CD4-positive, CD25-positive, alpha-beta regulatory T cell (primary cell): ENCODE measurements around the gene ZNF234. TPM values are rescaled to one million over a fixed set of nuclear protein-coding genes. Genes with fewer than 3 reads are reported as not detected.
A peak's percentile ranks its signal among the peaks of the same experiment; 100 is the strongest.

Source experiments
- ATAC-seq, 2 donors: fragments of 150-1000 bp; cut with Tn5 transposase; one replicate each; pipeline ENCODE4 v1.10.0; 2021; ENCODE audit warnings: low read depth in 2 of 2, moderate number of reproducible peaks in 2 of 2, moderate library complexity in 1 of 2
- DNase-seq, 3 donors: peaks; one replicate each; pipeline versions ENCODE4 v3.0.0 to v3.0.0-alpha.2; 2012 to 2022; ENCODE audit warnings: mixed read lengths in 1 of 3
- H3K27ac ChIP-seq: one replicate; pipeline ENCODE4 v1.7.0; 2013; ENCODE audit warnings: mild to moderate bottlenecking, low read length; ENCODE audit not compliant: insufficient read depth, poor library complexity, severe bottlenecking
- H3K27me3 ChIP-seq: one replicate; pipeline ENCODE4 v1.7.0; 2013; ENCODE audit warnings: low read length; ENCODE audit not compliant: control insufficient read depth, insufficient read depth
- H3K36me3 ChIP-seq: one replicate; pipeline ENCODE4 v1.7.0; 2013; ENCODE audit warnings: mild to moderate bottlenecking, low read length, moderate library complexity; ENCODE audit not compliant: control insufficient read depth, insufficient read depth
- H3K4me1 ChIP-seq: 2 replicates; pipeline ENCODE4 v1.7.0; 2013; ENCODE audit warnings: mild to moderate bottlenecking, low read length; ENCODE audit not compliant: insufficient read depth, control insufficient read depth, poor library complexity, severe bottlenecking
- H3K4me3 ChIP-seq: one replicate; pipeline ENCODE4 v1.7.0; 2013; ENCODE audit warnings: low read depth, mild to moderate bottlenecking, low read length, moderate library complexity
- H3K9me3 ChIP-seq, 2 experiments: 1 replicate in 1 of 2; 2 replicates in 1 of 2; pipeline ENCODE4 v1.7.0; 2013; ENCODE audit warnings: low read length in 2 of 2, mild to moderate bottlenecking in 1 of 2, moderate library complexity in 1 of 2; ENCODE audit not compliant: control insufficient read depth in 2 of 2
- H3K27ac Mint-ChIP-seq, 3 donors: one replicate each; pipeline ENCODE4 v1.8.0; 2020 to 2022; ENCODE audit warnings: mild to moderate bottlenecking in 3 of 3, mixed read lengths in 3 of 3, moderate library complexity in 2 of 3
- H3K27me3 Mint-ChIP-seq: one replicate; pipeline ENCODE4 v1.8.0; 2022; ENCODE audit warnings: mild to moderate bottlenecking, mixed read lengths
- H3K36me3 Mint-ChIP-seq: one replicate; pipeline ENCODE4 v1.8.0; 2020; ENCODE audit warnings: mixed read lengths
- H3K4me1 Mint-ChIP-seq, 4 donors: one replicate each; pipeline ENCODE4 v1.8.0; 2020 to 2022; ENCODE audit warnings: mixed read lengths in 4 of 4, mild to moderate bottlenecking in 1 of 4
- H3K4me3 Mint-ChIP-seq, 4 donors: one replicate each; pipeline ENCODE4 v1.8.0; 2020 to 2022; ENCODE audit warnings: mild to moderate bottlenecking in 4 of 4, mixed read lengths in 4 of 4, moderate library complexity in 3 of 4
- H3K9me3 Mint-ChIP-seq, 7 donors: one replicate each; pipeline ENCODE4 v1.8.0; 2020 to 2022; ENCODE audit warnings: mixed read lengths in 7 of 7, mild to moderate bottlenecking in 3 of 7, moderate library complexity in 2 of 7
- polyA plus RNA-seq, 4 donors: library from polyadenylated mRNA; unstranded; fragments of 300-500 nt; fragmentation: Illumina TruSeq; gene quantifications; one replicate each; pipeline ENCODE4 v1.2.3, GENCODE V29; 2021
- total RNA-seq: library from RNA; stranded (reverse); gene quantifications from one replicate; pipeline ENCODE4 v1.2.3, GENCODE V29; 2022

Gene ZNF234
- total and polyA plus RNA-seq, 5 donors from 2014 or later, result 2.9 to 9.3 (median 5.6) TPM

- H3K9me3 Mint-ChIP-seq, result peaks cover 3 to 26% (median 6%) of the 10 kb centered on the region in 7 donors
- peak overlapping the region; percentile 91 for H3K4me3 ChIP-seq
Measured at GRCh38 chr19:44207126-44207803, 65.9 kb downstream of the ZNF234 start.

More at GRCh38 chr19:44207126-44207803, 65.9 kb downstream of the ZNF234 start:
- ATAC-seq (peak; percentile 93 to 95), DNase-seq (peak; percentile 69 to 92 (median 74))
- H3K4me1 ChIP-seq, result peaks cover 14% of the 10 kb centered on the region
- peak overlapping the region; percentile 17 for H3K27ac ChIP-seq
- H3K27me3 Mint-ChIP-seq, result peaks cover 20% of the 10 kb centered on the region
- H3K9me3 ChIP-seq, result peaks cover 8 to 17% of the 10 kb centered on the region in 2 experiments
- no peaks in the 10 kb centered on the region for H3K36me3 ChIP-seq
- H3K4me3 Mint-ChIP-seq, result peak overlapping the region; percentile 89 to 98 (median 92)
- peaks cover 8% of the 10 kb centered on the region for H3K36me3 Mint-ChIP-seq
- peaks cover 7% of the 10 kb centered on the region for H3K27me3 ChIP-seq
- peaks cover 7 to 14% (median 12%) of the 10 kb centered on the region in 4 donors for H3K4me1 Mint-ChIP-seq
- peak overlapping the region; percentile 82 to 95 (median 93) for H3K27ac Mint-ChIP-seq

Other genes with a start within 250 kb of the ZNF234 start
- gene ZNF45, start 206.3 kb upstream of the ZNF234 start, total RNA-seq, result 14.8 TPM
- gene ZNF45, start 206.3 kb upstream of the ZNF234 start, polyA plus RNA-seq, result 10 to 100 TPM; 13.0 to 17.5 (median 15.2) TPM
- 0.67 TPM for gene ZNF221, start 190.3 kb upstream of the ZNF234 start, total RNA-seq
- gene ZNF221, start 190.3 kb upstream of the ZNF234 start, polyA plus RNA-seq, result under 1 TPM in 3 of 4 donors, not detected in 1; 0.56 to 0.96 (median 0.90) TPM
- 3.9 TPM for gene ZNF155, start 157.4 kb upstream of the ZNF234 start, total RNA-seq
- 1 to 10 TPM; 3.4 to 4.8 (median 4.0) TPM for gene ZNF155, start 157.4 kb upstream of the ZNF234 start, polyA plus RNA-seq
- 3.1 TPM for gene ZNF230, start 138.6 kb upstream of the ZNF234 start, total RNA-seq
- 1 to 10 TPM; 2.6 to 5.1 (median 4.2) TPM for gene ZNF230, start 138.6 kb upstream of the ZNF234 start, polyA plus RNA-seq
- gene ZNF222, start 116.2 kb upstream of the ZNF234 start, total RNA-seq, result 5.0 TPM
- 1 to 10 TPM; 1.9 to 4.9 (median 3.9) TPM for gene ZNF222, start 116.2 kb upstream of the ZNF234 start, polyA plus RNA-seq
- 1.4 TPM for gene ZNF223, start 89.5 kb upstream of the ZNF234 start, total RNA-seq
- gene ZNF223, start 89.5 kb upstream of the ZNF234 start, polyA plus RNA-seq, result 1 to 10 TPM in 2 of 4 donors, under 1 TPM in 2; 0.68 to 3.1 (median 1.8) TPM
- 2.3 TPM for gene ZNF284, start 69.4 kb upstream of the ZNF234 start, total RNA-seq
- 1 to 10 TPM in 1 of 4 donors, under 1 TPM in 3; 0.56 to 1.1 (median 0.60) TPM for gene ZNF284, start 69.4 kb upstream of the ZNF234 start, polyA plus RNA-seq
- 42.5 TPM for gene ZNF224, start 47.2 kb upstream of the ZNF234 start, total RNA-seq
- gene ZNF224, start 47.2 kb upstream of the ZNF234 start, polyA plus RNA-seq, result 10 to 100 TPM in 3 of 4 donors, 1 to 10 TPM in 1; 9.4 to 12.8 (median 11.4) TPM
- 2.3 TPM for gene ZNF225, start 28.2 kb upstream of the ZNF234 start, total RNA-seq
- 1 to 10 TPM; 2.1 to 3.9 (median 3.4) TPM for gene ZNF225, start 28.2 kb upstream of the ZNF234 start, polyA plus RNA-seq
- gene ZNF226, start 23.5 kb downstream of the ZNF234 start, total RNA-seq, result 11.5 TPM
- 10 to 100 TPM; 26.6 to 41.3 (median 30.6) TPM for gene ZNF226, start 23.5 kb downstream of the ZNF234 start, polyA plus RNA-seq
- 21.6 TPM for gene ZNF227, start 71.0 kb downstream of the ZNF234 start, total RNA-seq
- gene ZNF227, start 71.0 kb downstream of the ZNF234 start, polyA plus RNA-seq, result 10 to 100 TPM; 11.4 to 18.0 (median 16.0) TPM
- 0.12 TPM for gene ZNF233, start 118.3 kb downstream of the ZNF234 start, total RNA-seq
- under 1 TPM in 3 of 4 donors, not detected in 1; 0.35 to 0.64 (median 0.56) TPM for gene ZNF233, start 118.3 kb downstream of the ZNF234 start, polyA plus RNA-seq
- gene ZNF235, start 163.5 kb downstream of the ZNF234 start, total RNA-seq, result 5.4 TPM
- 1 to 10 TPM; 1.0 to 3.5 (median 2.6) TPM for gene ZNF235, start 163.5 kb downstream of the ZNF234 start, polyA plus RNA-seq
- not detected for gene ZNF112, start 215.1 kb downstream of the ZNF234 start, total RNA-seq
- under 1 TPM in 2 of 4 donors, not detected in 2; 0.25 to 0.46 TPM for gene ZNF112, start 215.1 kb downstream of the ZNF234 start, polyA plus RNA-seq